ENCODE measurements around the gene TBL1X.

TBL1X gene

GRCh38 chrX:9638871-9639270, 174.0 kb downstream of the TBL1X start:
- no peak for DNase-seq

DNA sequence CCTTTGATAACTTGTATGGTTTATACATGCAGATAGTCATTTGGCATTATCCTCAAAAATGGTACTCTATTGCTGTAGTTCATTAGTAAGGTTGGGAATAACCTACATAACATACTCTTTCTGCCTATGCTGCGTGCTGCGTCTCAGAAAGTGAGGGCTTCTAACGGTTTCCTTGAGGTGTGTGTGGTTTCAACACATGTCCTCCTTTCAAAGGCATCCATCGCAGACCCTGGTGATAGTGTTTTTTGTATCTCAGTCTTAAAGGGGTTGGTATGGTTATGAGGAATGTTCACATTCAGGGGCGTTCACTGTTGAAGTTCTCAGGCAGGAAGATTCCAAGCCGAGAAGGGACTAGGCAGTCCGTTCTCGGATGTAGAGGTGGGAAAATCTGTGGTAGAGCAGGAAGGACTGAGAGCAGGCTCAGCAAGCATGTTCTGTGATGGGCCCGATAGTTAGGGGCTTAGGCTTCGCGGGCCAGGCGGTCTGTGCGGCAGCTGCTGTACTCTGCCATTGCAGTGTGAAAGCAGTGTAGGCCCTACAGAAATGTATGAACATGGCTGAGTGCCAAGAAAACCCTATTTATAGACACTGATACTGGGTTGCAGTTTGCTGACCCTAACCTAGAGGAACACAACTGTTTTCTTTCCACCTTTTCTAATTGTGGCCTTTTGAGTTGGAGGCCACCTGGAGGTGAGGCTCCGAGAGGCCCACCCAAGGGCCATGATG, 177.6 kb downstream of the TBL1X start:
- DNase-seq: no peak

GRCh38 chrX:9643807-9644206, 178.9 kb downstream of the TBL1X start:
- no peak for DNase-seq

GRCh38 chrX:9644335-9644734, 179.5 kb downstream of the TBL1X start:
- peak; percentile 15 for DNase-seq

- DNase-seq: no peak
These were observed 181.8 kb downstream of the TBL1X start for GRCh38 chrX:9646471-9647224.

DNA sequence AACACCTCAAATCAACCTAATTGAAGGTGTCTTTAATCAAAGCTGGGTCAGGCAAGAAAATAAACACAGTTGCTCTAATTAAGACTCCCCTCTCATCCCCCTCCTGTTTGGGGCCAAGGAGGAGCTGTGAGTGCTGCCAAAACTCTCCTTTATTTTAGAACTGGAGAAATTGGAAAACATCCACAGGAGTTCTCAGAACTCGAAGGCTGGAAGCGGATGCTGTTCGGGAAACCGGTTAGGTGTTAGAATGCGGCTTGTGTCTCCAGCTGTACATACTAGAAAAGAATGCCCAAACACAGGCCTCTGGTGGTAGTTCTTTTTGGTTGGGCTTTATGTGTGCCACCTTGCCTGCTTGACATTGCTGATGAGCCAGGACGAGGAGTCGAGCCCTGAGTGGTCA, 182.6 kb downstream of the TBL1X start:
- DNase-seq: no peak

DNA sequence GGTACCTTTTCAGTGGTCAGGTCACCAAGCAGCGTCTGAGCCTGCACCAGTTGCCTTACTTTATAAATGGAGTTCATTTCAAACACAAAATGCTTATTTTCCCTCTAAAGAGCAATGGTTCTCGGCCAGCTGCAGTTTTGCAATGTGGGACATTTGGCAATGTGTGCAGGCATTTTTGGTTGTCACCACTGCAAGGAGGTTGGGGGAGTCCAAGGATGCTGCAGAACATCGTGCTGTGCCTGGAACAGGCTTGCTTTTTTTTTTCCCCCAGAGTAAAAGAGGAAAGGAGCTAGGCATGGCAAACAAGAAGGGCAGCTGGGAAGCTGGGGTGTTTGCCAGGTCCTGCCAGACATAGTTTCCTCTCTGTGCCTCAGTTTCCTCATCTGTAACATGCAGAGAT, 185.2 kb downstream of the TBL1X start:
- DNase-seq: no peak

- no peak for DNase-seq
These were observed 186.9 kb downstream of the TBL1X start for GRCh38 chrX:9651737-9652136.

- no peak for DNase-seq
These were observed 190.1 kb downstream of the TBL1X start for GRCh38 chrX:9654929-9655328.

- DNase-seq: no peak
These were observed 191.4 kb downstream of the TBL1X start for GRCh38 chrX:9656277-9656676.

DNA sequence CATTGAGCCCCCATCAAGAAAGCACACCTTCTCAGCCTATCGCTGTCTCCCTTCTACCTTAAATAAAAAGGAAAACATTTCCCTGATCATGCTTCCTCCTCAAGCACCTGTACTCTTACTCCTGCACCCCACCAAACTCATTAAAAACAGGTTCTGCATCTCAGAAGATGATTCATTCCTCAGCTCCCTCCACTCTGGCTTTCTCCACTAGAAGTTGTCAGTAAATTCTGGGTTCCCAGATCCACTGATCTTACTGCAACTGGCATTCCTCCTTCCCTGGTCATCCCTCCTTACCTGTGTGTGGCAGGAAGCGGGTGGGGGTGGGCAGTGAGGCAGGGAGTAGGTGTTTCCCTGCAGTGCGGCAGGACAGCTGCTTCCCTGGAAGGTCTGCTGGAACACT, 192.0 kb downstream of the TBL1X start:
- no peak for DNase-seq

DNA sequence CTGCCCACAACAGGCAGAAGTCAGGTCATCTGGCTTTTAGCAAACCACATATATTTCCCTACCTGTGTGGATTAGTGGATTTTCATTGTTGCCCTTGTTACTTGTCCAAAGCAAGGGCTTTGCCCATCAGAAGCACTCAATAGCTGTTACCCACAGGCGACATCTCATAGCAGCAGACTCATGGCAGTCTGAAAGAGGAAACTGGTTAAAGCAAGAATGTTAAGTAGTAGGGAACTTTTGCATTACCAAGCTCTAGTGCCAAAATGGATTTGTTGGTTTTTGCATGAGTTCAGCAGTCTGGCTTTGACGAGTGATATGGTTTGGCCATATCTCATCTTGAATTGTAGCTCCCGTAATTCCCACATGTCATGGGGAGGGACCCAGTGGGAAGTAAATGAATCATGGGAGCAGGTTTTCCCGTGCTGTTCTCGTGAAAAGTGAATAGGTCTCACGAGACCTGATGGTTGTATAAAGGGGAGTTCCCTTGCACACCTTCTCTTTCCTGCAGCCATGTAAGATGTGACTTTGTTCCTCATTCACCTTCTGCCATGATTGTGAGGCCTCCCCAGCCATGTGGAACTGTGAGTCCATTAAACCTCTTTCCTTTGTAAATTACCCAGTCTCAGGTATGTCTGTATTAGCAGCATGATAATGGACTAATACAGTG, 192.9 kb downstream of the TBL1X start:
- DNase-seq: no peak

GRCh38 chrX:9658409-9658808, 193.6 kb downstream of the TBL1X start:
- no peak for DNase-seq

DNA sequence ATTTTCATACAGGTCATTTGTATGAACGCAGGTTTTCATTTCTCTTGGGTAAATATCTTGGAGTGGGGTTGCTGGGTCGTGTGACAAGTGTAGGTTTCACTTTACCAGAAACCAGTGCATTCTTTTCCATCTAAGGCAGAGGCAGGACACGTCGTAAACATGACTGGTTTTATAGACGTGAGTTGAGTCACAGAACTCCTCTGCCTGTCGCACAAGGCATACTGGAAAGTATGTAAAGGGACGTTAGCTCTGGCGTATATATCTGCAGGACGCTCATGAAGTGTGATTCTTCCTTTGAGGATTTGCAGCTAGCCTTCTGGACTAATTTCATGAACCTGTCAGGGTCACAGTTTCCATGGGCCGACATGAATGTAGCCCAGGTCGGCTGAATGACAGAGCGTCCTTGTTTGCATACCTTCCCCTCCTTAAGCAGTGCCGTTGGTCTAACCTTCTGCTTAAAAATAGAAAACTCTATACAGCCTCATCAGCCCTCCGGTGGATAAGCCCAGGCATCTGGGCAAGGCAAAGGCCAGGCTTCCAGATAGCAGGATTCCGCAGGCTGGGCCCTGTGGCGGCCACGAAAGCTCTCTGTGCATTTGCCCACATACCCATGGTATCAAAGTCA, 194.8 kb downstream of the TBL1X start:
- no peak for DNase-seq

DNA sequence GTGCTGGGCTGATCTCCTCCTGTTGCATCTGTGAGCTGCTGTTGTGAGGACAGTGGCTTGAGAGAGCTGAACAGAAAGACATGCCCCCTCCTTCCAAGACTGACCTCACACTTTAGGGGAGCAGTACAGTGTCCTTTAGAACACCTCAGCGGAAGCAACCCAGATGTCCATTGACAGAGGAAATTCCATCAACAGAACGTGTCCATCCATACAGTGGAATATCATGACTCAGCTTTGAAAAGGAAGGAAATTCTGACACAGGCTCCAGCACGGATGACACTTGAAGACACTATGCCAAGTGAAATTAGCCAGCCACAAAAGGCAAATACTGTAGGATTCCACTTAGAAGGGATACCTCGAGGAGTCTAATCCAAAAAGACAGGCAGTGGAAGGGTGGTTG, 197.3 kb downstream of the TBL1X start:
- no peak for DNase-seq

DNA sequence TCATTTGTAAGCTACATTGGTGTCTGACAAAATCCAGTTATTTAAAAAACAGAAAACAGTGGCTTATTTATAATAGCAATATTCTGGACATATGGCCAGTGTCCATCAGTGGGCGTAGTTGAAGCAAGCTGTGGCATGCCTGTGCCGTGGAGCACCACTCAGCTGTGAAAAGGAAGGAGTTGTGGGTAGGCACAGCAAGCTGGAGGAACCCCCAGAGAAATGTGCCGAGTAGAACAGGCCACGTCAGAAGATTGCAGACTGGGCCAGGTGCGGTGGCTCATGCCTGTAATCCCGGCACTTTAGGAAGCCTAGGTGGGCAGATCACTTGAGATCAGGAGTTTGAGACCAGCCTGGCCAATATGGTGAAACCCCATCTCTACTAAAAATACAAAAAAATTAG, 198.4 kb downstream of the TBL1X start:
- no peak for DNase-seq

GRCh38 chrX:9664224-9664623, 199.4 kb downstream of the TBL1X start:
- no peak for DNase-seq

- no peak for DNase-seq
These were observed 200.3 kb downstream of the TBL1X start for GRCh38 chrX:9665113-9665512.

DNA sequence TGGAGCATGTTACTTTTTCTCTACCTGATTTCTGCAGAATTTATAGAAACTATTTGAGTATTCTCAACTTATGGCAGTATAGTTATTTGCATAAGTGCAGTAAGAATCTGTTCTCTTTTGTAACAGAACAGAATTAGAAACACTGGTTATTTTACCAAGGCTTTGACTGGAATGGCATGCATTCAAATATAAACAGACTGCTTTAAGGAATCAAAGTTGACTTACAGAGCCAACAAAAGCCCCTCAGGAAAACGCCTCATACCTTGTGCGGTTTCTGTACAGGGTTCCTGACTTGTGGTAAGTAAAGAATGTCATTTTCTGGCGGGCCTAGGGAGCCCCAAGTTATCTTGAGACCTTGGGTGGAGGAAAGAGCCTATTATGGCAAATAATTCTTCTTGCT, 203.7 kb downstream of the TBL1X start:
- no peak for DNase-seq

- DNase-seq: no peak
These were observed 205.4 kb downstream of the TBL1X start for GRCh38 chrX:9670136-9670814.

- no peak for DNase-seq
These were observed 207.1 kb downstream of the TBL1X start for GRCh38 chrX:9671998-9672397.

DNA sequence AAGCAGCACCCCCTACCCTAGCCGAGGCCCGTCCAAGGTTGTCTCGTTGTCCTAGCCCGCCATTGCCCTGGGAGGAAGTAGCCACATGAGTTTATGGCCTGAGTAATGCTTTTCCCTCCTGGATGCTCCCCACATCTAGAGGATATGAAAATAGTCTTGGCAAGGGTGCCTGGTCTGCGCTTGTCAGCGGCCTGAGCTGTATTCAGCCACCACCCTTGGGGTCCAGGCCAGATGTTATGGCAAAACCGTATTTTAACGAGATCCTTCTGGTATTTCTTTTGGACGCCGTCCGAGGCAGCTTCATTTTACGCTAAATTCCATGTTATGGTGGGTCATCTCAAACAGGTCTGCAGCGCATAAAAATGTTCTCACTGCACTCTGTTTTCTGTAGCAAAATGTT, 211.4 kb downstream of the TBL1X start:
- DNase-seq: no peak

- DNase-seq: no peak
These were observed 211.9 kb downstream of the TBL1X start for GRCh38 chrX:9676738-9677097.

Data from activated CD4-positive, alpha-beta T cell treated with anti-CD3 and anti-CD28 coated beads, Interleukin-2, amount 50 U/mL, for 16 hours (primary cell).